ENCODE results near the gene KDM4D. TPM values are rescaled to one million over a fixed set of nuclear protein-coding genes. Genes with fewer than 3 reads are reported as not detected.

KDM4D gene
- total and polyA plus RNA-seq, 2 of the 8 experiments (the other 6 are each of a cell fraction or from before 2014, with no cell fraction given): 1.5 to 4.5 TPM

DNA sequence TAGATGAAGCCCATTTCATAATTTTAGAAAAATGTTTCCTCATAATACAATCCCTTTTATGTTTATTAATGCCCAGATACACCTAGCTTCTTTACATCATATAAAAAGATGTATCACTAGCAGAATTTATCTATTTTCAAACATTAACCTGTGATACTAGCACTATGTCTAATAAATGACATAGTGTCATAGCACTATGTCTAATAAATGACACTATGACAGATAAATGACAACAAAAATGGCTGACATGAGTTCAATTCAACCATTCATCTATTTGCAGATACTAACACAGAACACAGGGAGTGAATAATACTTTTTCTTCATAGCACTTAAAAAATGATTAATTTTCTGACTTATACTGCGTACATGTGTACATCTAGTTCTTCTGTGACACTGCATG, 32.1 kb downstream of the KDM4D start:
- Histone ChIP-seq H2BK5ac (ENCODE audit: low read depth, low read length) (no peak overlapping the region), H4K20me1 (replicated peaks in 1 of 2; ENCODE audit: control insufficient read depth in 1 of 2, insufficient read depth in 2 of 2, low read length in 2 of 2) (no peaks in the 10 kb centered on the region), H3K79me2 (ENCODE audit: control insufficient read depth in 1 of 2, insufficient read depth in 2 of 2, low read length in 2 of 2) (no peaks in the 10 kb centered on the region), H3K4ac (replicated peaks; ENCODE audit: insufficient read length, low read depth, low read length) (no peak overlapping the region), H3K23ac (ENCODE audit: insufficient read length) (no peak overlapping the region), H2AK5ac (ENCODE audit: low read depth, low read length) (no peak overlapping the region), H3K79me1 (ENCODE audit: low read depth, low read length) (no peaks in the 10 kb centered on the region), H3K14ac (ENCODE audit: insufficient read length) (no peak overlapping the region), H3K36me3 (ENCODE audit: control insufficient read depth in 2 of 4, insufficient read depth in 4 of 4, low read length in 3 of 4) (no peaks in the 10 kb centered on the region), H2AFZ (ENCODE audit: low read length) (no peak overlapping the region), H2BK20ac (ENCODE audit: low read length) (no peak overlapping the region), H4K91ac (replicated peaks; ENCODE audit: insufficient read length, low read length) (no peak overlapping the region), H4K8ac (ENCODE audit: extremely low read depth, insufficient read depth, low read length) (no peak overlapping the region), H3K18ac (ENCODE audit: extremely low read depth, low read length) (no peak overlapping the region), H3K27ac (ENCODE audit: low read depth, low read length) (no peak overlapping the region), H3K56ac (replicated peaks; ENCODE audit: insufficient read length, low read depth, low read length) (no peak overlapping the region), H2BK15ac (ENCODE audit: low read length) (no peak overlapping the region), H3K23me2 (ENCODE audit: low read depth, low read length) (no peaks in the 10 kb centered on the region), H4K5ac (ENCODE audit: insufficient read length, low read depth, low read length) (no peak overlapping the region), H3K4me3 (ENCODE audit: extremely low read depth in 1 of 4, insufficient read depth in 2 of 4, low read depth in 3 of 4, low read length in 4 of 4) (no peak overlapping the region), H3K4me1 (replicated peaks in 1 of 4; ENCODE audit: control insufficient read depth in 3 of 4, insufficient read depth in 4 of 4, low read length in 3 of 4) (no peaks in the 10 kb centered on the region), H2BK120ac (replicated peaks; ENCODE audit: low read depth, low read length) (no peak overlapping the region), H3K9me3 (ENCODE audit: insufficient read depth in 2 of 2, low read depth in 1 of 2, low read length in 1 of 2) (no peaks in the 10 kb centered on the region), H2BK12ac (ENCODE audit: low read depth, low read length) (no peak overlapping the region), H3K4me2 (ENCODE audit: insufficient read depth in 1 of 2, low read depth in 2 of 2, low read length in 2 of 2) (no peak overlapping the region), H3K27me3 (replicated peaks in 1 of 4; ENCODE audit: control insufficient read depth in 3 of 4, extremely low read depth in 1 of 4, insufficient read depth in 3 of 4, low read length in 3 of 4) (no peaks in the 10 kb centered on the region), H3K9ac (replicated peaks in 1 of 4; ENCODE audit: extremely low read depth in 1 of 4, low read depth in 3 of 4, low read length in 3 of 4) (no peak overlapping the region; a peak in 1 of 7 replicates)
- POLR2A ChIA-PET (ENCODE audit: partially characterized antibody): no interaction called here
- CTCF ChIA-PET (ENCODE audit: partially characterized antibody): interaction anchor here (1.2 kb wide), 1 partner anchor 20 kb away, joined by 3 read pairs; no protein-coding TSS in a partner anchor
- no peak for DNase-seq (ENCODE audit: low read depth in 1 of 2, low spot score in 2 of 2)
- no peak for FAIRE-seq
- 88% methylated on average over 1 of the region's 1 CpG; no CpG with 5 or more reads in 1 of the 2 experiments for WGBS, 2 experiments (ENCODE audit: extremely low coverage in 1 of 2, insufficient coverage in 1 of 2, insufficient read length in 1 of 2, insufficient replicate concordance in 2 of 2, low coverage in 1 of 2, low lambda C conversion rate in 2 of 2, missing lambda C conversion rate in 1 of 2)
- TF ChIP-seq RFX5 (IDR thresholded peaks at IDR 0.05; ENCODE audit: borderline replicate concordance, low read depth, low read length) (no peak), BACH1 (IDR thresholded peaks at IDR 0.05; ENCODE audit: low read length) (no peak)

All from H1 (cell line).